Stimulated activated CD4-positive, alpha-beta T cell treated with anti-CD3 and anti-CD28 coated beads, Interleukin-2, amount 100 ng/mL, for 48 hours (primary cell): Measurements from ENCODE around the gene CADM2.
"Not testable (repeated sequence)": the region's sequence is repeated elsewhere in the genome, so short reads cannot be mapped to it uniquely, and the experiment has no call there.

ENCODE experiments used
- DNase-seq, 2 donors: peaks; one replicate each; pipeline ENCODE4 v3.0.0-alpha.2; 2020

The CADM2 gene

GRCh38 chr3:85495602-85496001, 536.8 kb downstream of the CADM2 start:
- DNase-seq, result no peak

DNA sequence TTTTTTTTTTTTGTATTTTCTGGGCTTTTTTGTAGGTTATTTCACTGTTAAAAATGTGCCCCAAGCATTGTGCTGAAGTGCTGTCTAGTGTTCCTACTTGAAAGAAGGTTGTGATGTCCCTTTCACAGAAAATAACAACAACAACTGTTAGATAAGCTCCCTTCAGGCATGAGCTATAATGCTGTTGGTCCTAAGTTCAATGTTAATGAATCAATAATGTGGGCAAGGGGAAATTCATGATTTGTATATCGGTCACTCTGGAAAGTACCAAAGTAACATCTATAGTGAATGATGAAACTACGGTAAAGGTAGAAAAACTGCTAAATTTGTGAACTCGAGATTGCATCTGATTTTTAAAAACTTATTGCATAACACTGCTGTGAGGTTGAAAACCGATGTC, 539.4 kb downstream of the CADM2 start:
- no peak for DNase-seq

- no peak for DNase-seq
Observed at GRCh38 chr3:85502148-85502875, 543.5 kb downstream of the CADM2 start.

- DNase-seq, result not testable (repeated sequence)
Observed at GRCh38 chr3:85504129-85504784, 545.5 kb downstream of the CADM2 start.

GRCh38 chr3:85504785-85505511, 546.2 kb downstream of the CADM2 start:
- not testable (repeated sequence) for DNase-seq

DNA sequence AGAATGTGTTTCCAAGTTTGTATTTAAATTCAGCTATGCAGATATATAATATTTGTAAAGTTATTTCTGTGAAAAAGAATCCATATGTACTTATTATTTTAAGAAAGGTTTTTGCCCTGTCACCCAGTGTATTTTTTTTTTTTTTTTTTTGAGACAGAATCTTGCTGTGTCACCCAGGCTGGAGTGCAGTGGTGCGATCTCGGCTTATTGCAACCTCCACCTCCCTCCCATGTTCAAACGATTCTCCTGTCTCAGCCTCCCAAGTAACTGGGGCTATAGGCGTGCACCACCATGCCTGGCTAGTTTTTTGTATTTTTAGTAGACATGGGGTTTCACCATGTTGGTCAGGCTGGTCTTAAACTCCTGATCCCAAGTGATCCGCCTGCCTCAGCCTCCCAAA, 548.3 kb downstream of the CADM2 start:
- DNase-seq, result not testable (repeated sequence)

GRCh38 chr3:85508659-85509058, 549.9 kb downstream of the CADM2 start:
- no peak for DNase-seq

DNA sequence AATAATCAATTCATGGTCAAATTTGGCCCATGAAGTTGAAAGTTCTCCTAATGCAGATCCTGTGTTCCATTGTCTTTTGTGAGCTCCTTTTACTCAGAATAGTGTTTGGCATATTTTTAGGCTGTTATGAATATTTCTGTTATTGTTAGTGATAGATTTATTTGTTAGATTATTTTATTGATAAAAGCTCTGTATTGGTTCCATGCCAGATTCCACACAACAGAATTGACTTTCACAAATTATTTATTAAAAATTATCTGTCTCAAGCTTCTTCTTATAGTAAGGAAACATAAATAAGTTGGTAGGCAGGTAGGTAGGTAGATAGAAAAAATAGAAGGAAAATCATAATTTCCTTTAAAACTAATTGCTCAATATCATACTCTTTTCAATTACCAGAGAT, 557.4 kb downstream of the CADM2 start:
- no peak for DNase-seq

GRCh38 chr3:85524104-85524503, 565.3 kb downstream of the CADM2 start:
- DNase-seq, result no peak

- DNase-seq, result no peak
Observed at GRCh38 chr3:85525264-85525663, 566.5 kb downstream of the CADM2 start.

DNA sequence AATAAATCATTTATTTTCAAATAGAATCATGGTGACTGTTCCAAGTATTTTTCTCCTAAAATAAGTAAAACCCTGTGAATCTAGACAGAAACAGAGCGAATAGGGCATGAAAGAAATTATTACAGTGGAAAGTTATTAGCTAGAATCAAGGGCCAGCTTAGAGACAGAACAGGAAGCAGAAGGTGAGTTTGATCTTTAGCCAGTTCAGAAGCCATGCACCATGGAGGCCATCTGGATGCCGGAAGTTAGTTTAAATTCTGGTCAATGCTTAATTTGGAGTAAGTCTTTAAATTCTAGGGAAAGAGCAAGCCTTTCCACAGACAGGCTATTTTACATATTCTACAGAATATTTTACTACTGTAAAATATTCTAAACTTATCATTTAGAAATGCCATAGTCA, 574.8 kb downstream of the CADM2 start:
- DNase-seq, result no peak

GRCh38 chr3:85535517-85535916, 576.7 kb downstream of the CADM2 start:
- DNase-seq, result no peak

DNA sequence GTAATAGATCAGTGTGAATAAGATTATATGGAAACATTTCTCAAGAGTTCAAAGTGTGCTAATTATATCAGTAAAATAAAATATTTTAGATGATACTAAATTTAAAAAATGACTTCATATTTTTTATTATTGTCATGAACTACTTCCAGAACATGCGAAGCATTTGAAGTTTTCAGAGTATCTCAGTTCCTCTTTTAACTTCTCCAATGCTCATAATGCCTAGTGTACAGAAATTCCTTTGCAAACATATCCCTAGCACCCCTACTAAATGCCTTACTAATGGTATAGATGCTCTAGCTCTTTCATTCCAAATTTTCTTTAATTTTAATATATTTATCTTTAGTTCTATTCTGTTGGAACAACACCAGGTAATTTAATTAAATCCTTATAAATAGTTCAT, 580.4 kb downstream of the CADM2 start:
- DNase-seq, result no peak

DNA sequence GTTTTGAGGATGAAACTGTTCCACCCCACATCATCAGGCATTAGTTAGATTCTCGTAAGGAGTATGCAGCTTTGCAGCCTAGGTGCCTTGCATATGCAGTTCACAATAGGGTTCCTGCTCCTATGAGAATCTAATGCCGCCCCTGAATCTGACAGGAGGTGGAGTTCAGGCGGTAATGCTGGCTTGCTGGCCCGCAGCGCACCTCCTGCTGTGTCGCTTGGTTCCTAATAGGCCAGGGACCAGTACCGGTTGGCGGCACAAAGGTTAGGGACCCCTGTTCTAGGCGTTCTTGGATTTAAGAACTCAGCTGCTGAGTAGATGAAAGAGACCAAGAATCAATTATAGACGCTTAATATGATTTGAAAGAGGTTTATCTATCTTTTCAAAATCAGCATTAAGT, 595.4 kb downstream of the CADM2 start:
- no peak for DNase-seq

GRCh38 chr3:85560088-85560785, 601.4 kb downstream of the CADM2 start:
- no peak for DNase-seq

DNA sequence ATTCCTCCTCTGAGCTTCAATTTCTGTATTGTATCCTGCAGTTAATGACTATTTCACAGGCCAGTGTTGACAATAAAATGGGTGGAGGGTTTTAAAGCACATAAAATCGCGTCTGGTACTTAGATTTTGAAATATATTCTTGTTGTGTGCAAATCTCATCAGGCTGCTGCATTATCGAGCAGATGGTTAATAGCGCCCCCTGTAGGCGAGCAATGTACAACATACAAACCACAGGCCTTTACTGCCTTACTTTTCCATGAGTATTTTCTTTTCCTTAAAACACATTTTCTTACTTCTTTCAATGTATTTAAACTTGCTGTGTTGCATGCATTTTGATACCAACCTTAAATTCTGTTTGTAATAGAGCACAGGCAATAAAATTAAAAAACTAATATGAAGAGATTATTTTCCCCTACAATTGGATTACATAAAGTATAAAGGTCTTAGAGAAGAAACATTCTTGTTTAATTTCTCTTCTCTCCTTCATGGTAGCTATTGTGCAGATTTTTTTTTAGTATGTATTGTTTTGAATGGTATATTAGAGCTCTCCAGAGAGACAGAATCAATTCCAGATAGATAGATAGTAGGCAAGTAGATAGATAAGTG, 608.4 kb downstream of the CADM2 start:
- DNase-seq, result peak; percentile 16 to 17

DNA sequence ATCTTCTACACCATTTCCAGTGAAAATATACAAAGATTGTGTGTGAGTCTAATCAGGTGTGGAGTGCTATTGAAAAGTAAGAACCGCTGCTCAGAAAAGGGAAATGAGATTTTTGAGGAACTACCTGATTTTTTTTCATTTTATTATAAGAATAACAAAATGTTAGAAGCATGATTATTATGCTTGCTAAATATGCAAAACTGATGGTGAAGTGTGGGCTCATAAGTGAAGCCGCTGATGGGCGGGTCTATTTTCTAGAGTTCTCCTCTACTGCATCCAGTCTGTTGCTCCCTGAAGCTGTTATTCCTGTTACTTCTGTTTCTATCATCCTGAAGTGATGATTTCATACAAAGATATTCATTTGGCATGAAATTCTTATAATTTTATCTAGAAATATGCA, 612.0 kb downstream of the CADM2 start:
- no peak for DNase-seq

- no peak for DNase-seq
Observed at GRCh38 chr3:85571835-85572234, 613.0 kb downstream of the CADM2 start.

DNA sequence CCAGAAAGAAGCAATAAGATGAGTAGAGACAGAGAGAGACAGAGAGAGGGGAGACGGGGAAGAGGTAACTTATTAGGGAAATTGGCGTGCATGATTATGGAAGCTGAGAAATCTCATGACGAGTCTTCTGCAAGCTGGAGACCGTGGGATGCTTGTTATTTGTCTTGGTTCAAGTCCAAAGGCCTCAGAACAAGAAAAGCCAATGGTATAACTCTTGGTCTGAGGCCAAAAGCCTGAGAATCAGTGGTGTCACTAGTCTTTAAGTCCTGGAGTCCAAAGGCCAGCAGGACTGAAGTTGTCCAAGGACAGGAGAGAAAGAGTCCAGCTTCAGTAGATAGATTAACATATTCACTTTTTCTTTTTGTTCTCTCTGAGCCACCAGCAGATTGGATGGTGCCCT, 613.6 kb downstream of the CADM2 start:
- no peak for DNase-seq

- DNase-seq, result no peak
Observed at GRCh38 chr3:85572978-85573377, 614.2 kb downstream of the CADM2 start.

DNA sequence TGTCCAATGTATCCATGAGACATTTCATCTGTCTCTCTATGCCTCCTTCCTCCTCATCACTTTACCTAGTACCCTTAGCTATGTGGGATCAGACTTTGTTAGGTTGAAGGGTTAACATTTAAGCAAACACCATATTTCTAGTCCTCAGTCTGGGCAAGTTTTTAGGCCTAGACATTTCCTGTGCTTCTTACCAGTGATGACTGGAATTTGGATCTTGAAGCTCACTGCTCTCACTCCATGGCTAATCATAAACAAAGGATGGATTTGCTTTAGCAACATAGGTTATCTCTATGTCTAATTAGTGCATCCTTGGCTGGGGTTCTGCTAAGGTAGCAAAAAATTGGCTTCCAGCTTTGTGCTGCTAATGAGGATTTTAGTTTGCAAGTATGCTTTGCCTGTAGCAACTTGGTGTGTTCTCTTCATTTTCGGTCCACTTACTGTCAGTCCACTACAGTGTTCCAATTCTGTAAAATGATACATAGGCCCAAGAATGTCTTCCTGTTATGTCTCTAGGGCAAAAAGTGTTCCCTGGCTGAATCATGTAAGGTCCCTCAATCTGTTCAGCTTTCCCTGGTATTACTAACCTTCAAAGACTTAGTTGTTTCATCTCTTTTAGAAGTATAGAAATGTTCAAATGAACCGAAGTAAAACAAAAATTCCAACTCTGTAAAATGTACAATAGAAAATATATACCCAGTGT, 615.4 kb downstream of the CADM2 start:
- no peak for DNase-seq

- peak; percentile 41 to 50 for DNase-seq
Observed at GRCh38 chr3:85576091-85576690, 617.4 kb downstream of the CADM2 start.
